ENCODE data around the gene CSNK2A1. TPM values are rescaled to one million over a fixed set of nuclear protein-coding genes. Genes with fewer than 3 reads are reported as not detected.

CSNK2A1 gene
- polyA plus RNA-seq, 3 donors: 31.7 to 55.5 (median 35.2) TPM

DNA sequence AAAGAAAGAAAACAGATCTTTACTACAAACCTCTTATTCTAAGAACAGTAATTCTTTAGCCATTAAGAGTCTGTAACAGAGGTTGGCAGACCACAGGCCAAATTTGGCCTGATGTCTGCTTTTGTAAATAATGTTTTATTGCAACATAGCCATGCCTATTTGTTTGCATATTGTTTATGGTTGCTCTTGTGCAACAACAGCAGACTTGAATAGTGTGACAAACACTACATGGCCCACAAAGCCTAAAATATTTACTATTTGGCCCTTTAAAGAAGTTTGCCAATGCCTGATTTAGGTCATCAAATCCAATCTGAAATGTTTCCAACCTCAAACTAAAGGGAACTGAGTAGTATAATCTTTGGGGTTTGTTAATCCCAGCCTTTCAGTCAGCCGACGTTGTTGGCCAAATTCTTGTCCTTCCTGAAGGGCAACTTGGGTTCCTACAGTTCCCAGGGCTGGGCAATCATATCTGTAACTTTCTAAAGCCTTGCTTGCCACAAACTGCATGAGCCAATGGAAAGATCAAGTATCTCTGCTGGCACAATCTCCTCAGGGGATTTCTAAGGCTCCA, 47.4 kb downstream of the CSNK2A1 start:
- TF ChIP-seq, protein P1, sequence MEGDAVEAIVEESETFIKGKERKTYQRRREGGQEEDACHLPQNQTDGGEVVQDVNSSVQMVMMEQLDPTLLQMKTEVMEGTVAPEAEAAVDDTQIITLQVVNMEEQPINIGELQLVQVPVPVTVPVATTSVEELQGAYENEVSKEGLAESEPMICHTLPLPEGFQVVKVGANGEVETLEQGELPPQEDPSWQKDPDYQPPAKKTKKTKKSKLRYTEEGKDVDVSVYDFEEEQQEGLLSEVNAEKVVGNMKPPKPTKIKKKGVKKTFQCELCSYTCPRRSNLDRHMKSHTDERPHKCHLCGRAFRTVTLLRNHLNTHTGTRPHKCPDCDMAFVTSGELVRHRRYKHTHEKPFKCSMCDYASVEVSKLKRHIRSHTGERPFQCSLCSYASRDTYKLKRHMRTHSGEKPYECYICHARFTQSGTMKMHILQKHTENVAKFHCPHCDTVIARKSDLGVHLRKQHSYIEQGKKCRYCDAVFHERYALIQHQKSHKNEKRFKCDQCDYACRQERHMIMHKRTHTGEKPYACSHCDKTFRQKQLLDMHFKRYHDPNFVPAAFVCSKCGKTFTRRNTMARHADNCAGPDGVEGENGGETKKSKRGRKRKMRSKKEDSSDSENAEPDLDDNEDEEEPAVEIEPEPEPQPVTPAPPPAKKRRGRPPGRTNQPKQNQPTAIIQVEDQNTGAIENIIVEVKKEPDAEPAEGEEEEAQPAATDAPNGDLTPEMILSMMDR (IDR thresholded peaks at IDR 0.05): no peak
- Histone ChIP-seq H3K9me3 (replicated peaks in 1 of 2; ENCODE audit: control insufficient read depth in 1 of 2, insufficient read depth in 1 of 2, low read length in 2 of 2) (no peaks in the 10 kb centered on the region), H3K4me3 (replicated peaks in 1 of 3; ENCODE audit: low read depth in 2 of 3, low read length in 3 of 3) (no peak overlapping the region), H3K36me3 (replicated peaks in 1 of 2; ENCODE audit: control insufficient read depth in 1 of 2, insufficient read depth in 2 of 2, low read length in 2 of 2) (peaks cover 83 to 99% of the 10 kb centered on the region in 2 donors), H3K9ac (ENCODE audit: insufficient read depth, low read length, poor library complexity, severe bottlenecking) (no peak overlapping the region), H3K27me3 (ENCODE audit: control insufficient read depth in 2 of 2, insufficient read depth in 2 of 2, low read length in 2 of 2) (no peaks in the 10 kb centered on the region), H3K27ac (ENCODE audit: low read depth in 1 of 2, low read length in 2 of 2) (no peak overlapping the region), H3K79me2 (ENCODE audit: insufficient read depth, low read length) (no peaks in the 10 kb centered on the region), H2AFZ (ENCODE audit: insufficient read depth, low read depth, low read length, poor library complexity, severe bottlenecking) (no peak overlapping the region), H4K20me1 (ENCODE audit: insufficient read depth, low read length) (no peaks in the 10 kb centered on the region), H3K4me1 (ENCODE audit: control insufficient read depth in 1 of 2, insufficient read depth in 2 of 2, low read length in 2 of 2) (no peaks in the 10 kb centered on the region), H3K4me2 (replicated peaks; ENCODE audit: extremely low read depth, low read length, poor library complexity, severe bottlenecking) (no peak overlapping the region)
- Mint-ChIP-seq H3K27me3 (ENCODE audit: low read depth in 3 of 3) (peaks cover 0 to 1% (median 0%) of the 10 kb centered on the region in 3 donors), H3K4me3 (no peak overlapping the region), H3K9me3 (no peaks in the 10 kb centered on the region), H3K27ac (no peak overlapping the region), H3K36me3 (peaks cover 83 to 93% of the 10 kb centered on the region in 2 donors), H3K4me1 (no peaks in the 10 kb centered on the region)
- no peak for DNase-seq
- intact Hi-C loops (cut with micrococcal nuclease): no loop called here
- WGBS (ENCODE audit: insufficient coverage): 80% methylated on average over 2 of the region's 2 CpGs

DNA sequence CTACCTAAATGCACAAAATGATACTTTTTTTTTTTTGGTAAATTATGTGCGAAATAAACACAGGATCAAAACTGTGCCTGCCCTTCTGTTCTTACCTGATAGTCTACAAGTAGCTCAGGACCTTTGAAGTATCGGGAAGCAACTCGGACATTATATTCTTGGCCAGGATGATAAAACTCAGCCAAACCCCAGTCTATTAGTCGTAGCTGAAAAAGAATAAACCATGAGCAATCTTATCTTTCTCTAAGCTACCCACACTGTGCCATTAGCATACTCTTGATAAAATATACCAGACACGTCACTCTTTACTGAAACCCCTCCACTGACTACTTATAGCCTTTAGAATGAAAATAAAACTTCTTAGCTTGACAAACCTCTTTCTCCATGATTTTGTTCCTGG, 51.4 kb downstream of the CSNK2A1 start:
- H3K27ac Mint-ChIP-seq: no peak overlapping the region
- H3K4me3 ChIP-seq (replicated peaks in 1 of 3; ENCODE audit: low read depth in 2 of 3, low read length in 3 of 3): no peak overlapping the region
- intact Hi-C loops (cut with micrococcal nuclease): no loop called here
- no peaks in the 10 kb centered on the region for H3K4me1 ChIP-seq (ENCODE audit: control insufficient read depth in 1 of 2, insufficient read depth in 2 of 2, low read length in 2 of 2)
- H3K4me1 Mint-ChIP-seq: no peaks in the 10 kb centered on the region
- TF ChIP-seq, protein P1 (IDR thresholded peaks at IDR 0.05): no peak
- H3K9me3 Mint-ChIP-seq: no peaks in the 10 kb centered on the region
- H3K79me2 ChIP-seq (ENCODE audit: insufficient read depth, low read length): no peaks in the 10 kb centered on the region
- H3K27ac ChIP-seq (ENCODE audit: low read depth in 1 of 2, low read length in 2 of 2): no peak overlapping the region
- no peak overlapping the region for H3K4me2 ChIP-seq (replicated peaks; ENCODE audit: extremely low read depth, low read length, poor library complexity, severe bottlenecking)
- no peak overlapping the region for H3K4me3 Mint-ChIP-seq
- H4K20me1 ChIP-seq (ENCODE audit: insufficient read depth, low read length): no peaks in the 10 kb centered on the region
- no peaks in the 10 kb centered on the region for H3K9me3 ChIP-seq (replicated peaks in 1 of 2; ENCODE audit: control insufficient read depth in 1 of 2, insufficient read depth in 1 of 2, low read length in 2 of 2)
- no peak for DNase-seq
- H3K9ac ChIP-seq (ENCODE audit: insufficient read depth, low read length, poor library complexity, severe bottlenecking): no peak overlapping the region
- 100% methylated on average over 3 of the region's 5 CpGs for WGBS (ENCODE audit: insufficient coverage)
- peaks cover 81 to 90% of the 10 kb centered on the region in 2 donors for H3K36me3 Mint-ChIP-seq
- peaks cover 82 to 96% of the 10 kb centered on the region in 2 donors for H3K36me3 ChIP-seq (replicated peaks in 1 of 2; ENCODE audit: control insufficient read depth in 1 of 2, insufficient read depth in 2 of 2, low read length in 2 of 2)
- H2AFZ ChIP-seq (ENCODE audit: insufficient read depth, low read depth, low read length, poor library complexity, severe bottlenecking): no peak overlapping the region
- peaks cover 0 to 1% (median 0%) of the 10 kb centered on the region in 3 donors for H3K27me3 Mint-ChIP-seq (ENCODE audit: low read depth in 3 of 3)
- H3K27me3 ChIP-seq (ENCODE audit: control insufficient read depth in 2 of 2, insufficient read depth in 2 of 2, low read length in 2 of 2): no peaks in the 10 kb centered on the region
